GM13976 (cell line): Measurements from ENCODE around the gene CEACAM21.

Experiments
- DNase-seq: peaks from one replicate; pipeline ENCODE4 v3.0.0; 2012; ENCODE audit warnings: low spot score
- CTCF ChIP-seq: IDR thresholded peaks from 2 replicates; pipeline ENCODE4 v1.5.1; 2012; ENCODE audit warnings: borderline replicate concordance, mild to moderate bottlenecking; ENCODE audit not compliant: insufficient read depth; ENCODE audit errors: extremely low read depth, missing control alignments, control extremely low read depth
- in situ Hi-C: fragments of 300-500 bp; cut with MboI; formaldehyde crosslinking; loops from one replicate; pipeline ENCODE4 v1.12.0; 2022; ENCODE audit warnings: low sequenced_read_pairs, mixed read lengths, inconsistent platforms; ENCODE audit not compliant: unreplicated experiment

The CEACAM21 gene

DNA sequence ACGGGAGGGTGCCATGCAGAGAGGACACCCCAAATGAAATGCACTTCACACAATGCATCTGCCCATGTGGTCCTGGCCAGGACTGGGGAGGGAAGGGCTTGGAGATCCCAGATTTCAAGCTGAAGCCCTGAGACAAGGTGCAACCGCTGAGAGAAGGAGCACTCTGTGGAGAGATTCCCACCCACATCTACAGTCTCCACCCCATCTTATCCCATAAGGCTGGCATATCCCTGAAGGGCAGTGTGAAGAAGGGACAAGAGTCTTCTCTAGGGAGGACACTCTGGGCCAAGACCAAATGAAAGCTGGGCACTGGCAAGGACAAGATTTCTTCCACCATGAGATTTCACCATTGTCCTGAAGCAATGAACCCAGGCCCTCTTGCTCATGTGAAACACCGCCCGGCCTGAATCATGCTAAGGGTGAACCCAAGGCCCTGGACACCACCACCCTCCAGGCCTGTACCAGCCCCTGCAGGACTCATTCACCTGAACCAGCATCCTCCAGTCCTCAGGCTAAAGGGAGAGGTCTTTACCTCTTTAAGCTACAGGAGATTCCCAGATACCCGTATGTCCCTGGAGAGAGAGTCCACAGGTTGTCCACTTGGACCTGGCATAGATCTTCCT lies 30.4 kb downstream of the CEACAM21 start:
- no peak for TF ChIP-seq CTCF
- in situ Hi-C loops, result no loop called here
- DNase-seq, result no peak

GRCh38 chr19:41607668-41608067 lies 31.7 kb downstream of the CEACAM21 start:
- TF ChIP-seq CTCF, result no peak
- no peak for DNase-seq

DNA sequence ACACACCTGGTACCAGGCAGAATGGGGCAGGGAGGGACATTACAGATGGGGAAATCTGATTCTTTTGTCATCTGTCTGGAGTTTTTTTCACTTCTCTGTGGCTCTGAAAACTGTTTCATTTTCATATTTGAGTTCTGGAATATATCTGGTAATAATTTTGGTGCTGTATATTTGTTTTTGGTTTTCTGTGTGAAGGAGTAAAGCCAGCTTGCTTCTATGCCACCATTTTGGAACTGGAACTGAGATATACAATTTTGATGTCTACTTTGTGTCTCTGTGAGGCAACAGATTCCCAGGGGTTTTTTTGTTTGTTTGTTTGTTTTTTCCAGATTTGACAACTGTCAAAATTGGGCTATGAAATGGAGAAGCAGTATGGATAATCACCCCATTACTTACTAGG lies 34.8 kb downstream of the CEACAM21 start:
- no peak for TF ChIP-seq CTCF
- in situ Hi-C loops, result no loop called here
- DNase-seq, result no peak

More at GRCh38 chr19:41607668-41608067, 31.7 kb downstream of the CEACAM21 start:
- in situ Hi-C loops, result no loop called here

DNA sequence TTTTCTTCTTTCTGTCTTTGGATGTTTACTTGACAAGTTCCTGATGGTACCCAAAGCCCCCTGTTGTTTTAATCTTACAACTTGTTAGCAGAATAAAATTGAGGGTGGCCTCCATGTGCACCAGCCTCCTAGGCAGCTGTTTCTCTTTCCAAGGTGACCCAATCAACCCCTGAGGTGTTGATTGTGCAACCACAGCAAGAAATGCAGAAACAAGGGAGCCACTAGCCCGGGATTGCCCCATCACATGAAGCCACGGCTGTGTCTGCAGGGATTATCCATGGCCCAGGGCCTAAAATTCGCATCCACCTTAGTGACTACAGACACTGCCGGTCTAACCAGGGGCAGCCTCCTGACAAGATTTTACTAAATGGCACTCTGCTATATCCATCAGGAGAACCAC lies 36.5 kb downstream of the CEACAM21 start:
- TF ChIP-seq CTCF, result no peak
- DNase-seq, result no peak
- in situ Hi-C loops, result no loop called here

GRCh38 chr19:41615207-41615606 lies 39.2 kb downstream of the CEACAM21 start:
- in situ Hi-C loops, result no loop called here
- TF ChIP-seq CTCF, result no peak
- no peak for DNase-seq

GRCh38 chr19:41616792-41617621 lies 41.0 kb downstream of the CEACAM21 start:
- in situ Hi-C loops, result no loop called here
- no peak for TF ChIP-seq CTCF
- no peak for DNase-seq
